OCI-LY3 (cell line): Measurements from ENCODE around the gene DDIT4L.

Source experiments
- H2AFZ ChIP-seq: fragments of 200-600, 300-600 bp; shearing (Covaris generic); 2 replicates; pipeline ENCODE4 v1.6.0; 2014; ENCODE audit warnings: antibody characterized with exemption, low read depth, low read length
- H3K27ac ChIP-seq: fragments of 200-600, 300-600 bp; sonication (generic); 2 replicates; pipeline ENCODE4 v1.5.1; 2014; ENCODE audit warnings: mild to moderate bottlenecking, low read length, moderate library complexity, mixed read lengths
- H3K27me3 ChIP-seq: fragments of 200-600, 300-600 bp; sonication (generic); 2 replicates; pipeline ENCODE4 v1.6.1; 2014; ENCODE audit warnings: low read depth, low read length, mixed read lengths
- H3K36me3 ChIP-seq: fragments of 200-600, 300-600 bp; sonication (generic); replicated peaks from 2 replicates; pipeline ENCODE3; 2014; ENCODE audit warnings: low read depth, low read length, mixed read lengths
- H3K4me1 ChIP-seq: fragments of 300-600, 200-600 bp; sonication (generic); 2 replicates; pipeline ENCODE4 v1.6.1; 2014; ENCODE audit warnings: low read length, mixed read lengths
- H3K4me2 ChIP-seq: fragments of 200-600, 300-600 bp; sonication (generic); 2 replicates; pipeline ENCODE4 v1.6.1; 2014; ENCODE audit warnings: low read length, mixed read lengths
- H3K4me3 ChIP-seq: fragments of 300-600, 200-600 bp; sonication (generic); 2 replicates; pipeline ENCODE4 v1.5.1; 2014; ENCODE audit warnings: antibody characterized with exemption, mild to moderate bottlenecking, low read length, moderate library complexity
- H3K79me2 ChIP-seq: fragments of 300-600, 200-600 bp; shearing (Covaris generic); 2 replicates; pipeline ENCODE4 v1.6.1; 2014; ENCODE audit warnings: mild to moderate bottlenecking, low read length, mixed read lengths
- H3K9ac ChIP-seq: fragments of 300-600, 200-600 bp; shearing (Covaris generic); 2 replicates; pipeline ENCODE4 v1.6.0; 2014; ENCODE audit warnings: mild to moderate bottlenecking, low read length, moderate library complexity
- H3K9me3 ChIP-seq: fragments of 200-600, 300-600 bp; shearing (Covaris generic); 2 replicates; pipeline ENCODE4 v1.6.1; 2014; ENCODE audit warnings: low read length, mixed read lengths; ENCODE audit not compliant: insufficient read depth
- H4K20me1 ChIP-seq: fragments of 200-600, 300-600 bp; sonication (generic); 2 replicates; pipeline ENCODE4 v1.6.1; 2016; ENCODE audit warnings: low read length, mixed read lengths; ENCODE audit not compliant: insufficient read depth
- EZH2phosphoT487 ChIP-seq: fragments of 200-600 bp; shearing (Covaris generic); IDR thresholded peaks from 2 replicates; pipeline ENCODE4 v1.6.1; 2018; ENCODE audit warnings: antibody characterized with exemption, mixed run types, low read depth
- TF ChIP-seq, protein P1 (sequence below): fragments of 200-600, 300-600 bp; sonication (generic); IDR thresholded peaks from 2 replicates; pipeline ENCODE4 v1.5.1; 2014; ENCODE audit warnings: antibody characterized with exemption, low read length, low read depth

Gene DDIT4L

DNA sequence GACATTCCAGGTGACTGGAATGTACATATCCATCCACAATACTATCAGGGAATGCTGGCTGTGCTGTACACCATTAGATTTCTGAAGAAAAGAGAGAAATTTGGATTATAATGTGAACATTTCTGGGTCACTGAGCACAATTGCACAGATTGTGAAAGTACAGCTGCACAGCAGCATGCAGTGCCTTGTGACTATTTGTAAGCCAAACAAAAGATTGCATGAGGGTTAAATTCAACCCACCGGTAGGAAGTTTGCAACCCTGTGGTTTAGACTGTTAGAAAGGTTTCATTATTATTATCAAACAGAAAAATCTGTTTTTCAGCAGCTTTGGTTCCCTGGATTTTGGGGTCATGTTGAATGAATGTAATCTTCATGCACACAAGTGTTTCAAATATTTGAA is 24.5 kb downstream of the DDIT4L start:
- Histone ChIP-seq H3K4me2 (no peak overlapping the region), H2AFZ (no peak overlapping the region), H3K27me3 (no peaks in the 10 kb centered on the region), H3K4me3 (no peak overlapping the region), H3K27ac (no peak overlapping the region), H3K9ac (no peak overlapping the region), H4K20me1 (no peaks in the 10 kb centered on the region), H3K79me2 (no peaks in the 10 kb centered on the region), H3K4me1 (no peaks in the 10 kb centered on the region), H3K36me3 (peaks cover 7% of the 10 kb centered on the region), H3K9me3 (peaks cover 17% of the 10 kb centered on the region; the same call in 1 of the 2 replicates)
- no peak for TF ChIP-seq EZH2phosphoT487

GRCh38 chr4:100164808-100165760 is 25.2 kb downstream of the DDIT4L start:
- peaks cover 17% of the 10 kb centered on the region; the same call in 1 of the 2 replicates for H3K9me3 ChIP-seq
- TF ChIP-seq, protein P1, sequence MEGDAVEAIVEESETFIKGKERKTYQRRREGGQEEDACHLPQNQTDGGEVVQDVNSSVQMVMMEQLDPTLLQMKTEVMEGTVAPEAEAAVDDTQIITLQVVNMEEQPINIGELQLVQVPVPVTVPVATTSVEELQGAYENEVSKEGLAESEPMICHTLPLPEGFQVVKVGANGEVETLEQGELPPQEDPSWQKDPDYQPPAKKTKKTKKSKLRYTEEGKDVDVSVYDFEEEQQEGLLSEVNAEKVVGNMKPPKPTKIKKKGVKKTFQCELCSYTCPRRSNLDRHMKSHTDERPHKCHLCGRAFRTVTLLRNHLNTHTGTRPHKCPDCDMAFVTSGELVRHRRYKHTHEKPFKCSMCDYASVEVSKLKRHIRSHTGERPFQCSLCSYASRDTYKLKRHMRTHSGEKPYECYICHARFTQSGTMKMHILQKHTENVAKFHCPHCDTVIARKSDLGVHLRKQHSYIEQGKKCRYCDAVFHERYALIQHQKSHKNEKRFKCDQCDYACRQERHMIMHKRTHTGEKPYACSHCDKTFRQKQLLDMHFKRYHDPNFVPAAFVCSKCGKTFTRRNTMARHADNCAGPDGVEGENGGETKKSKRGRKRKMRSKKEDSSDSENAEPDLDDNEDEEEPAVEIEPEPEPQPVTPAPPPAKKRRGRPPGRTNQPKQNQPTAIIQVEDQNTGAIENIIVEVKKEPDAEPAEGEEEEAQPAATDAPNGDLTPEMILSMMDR: no peak
- no peak for TF ChIP-seq EZH2phosphoT487
- no peak overlapping the region for H3K4me2 ChIP-seq
- no peaks in the 10 kb centered on the region for H4K20me1 ChIP-seq
- H3K27ac ChIP-seq: no peak overlapping the region
- H3K36me3 ChIP-seq: peaks cover 7% of the 10 kb centered on the region
- no peak overlapping the region for H2AFZ ChIP-seq
- no peaks in the 10 kb centered on the region for H3K4me1 ChIP-seq
- H3K4me3 ChIP-seq: no peak overlapping the region
- no peaks in the 10 kb centered on the region for H3K79me2 ChIP-seq
- no peak overlapping the region for H3K9ac ChIP-seq
- H3K27me3 ChIP-seq: no peaks in the 10 kb centered on the region

DNA sequence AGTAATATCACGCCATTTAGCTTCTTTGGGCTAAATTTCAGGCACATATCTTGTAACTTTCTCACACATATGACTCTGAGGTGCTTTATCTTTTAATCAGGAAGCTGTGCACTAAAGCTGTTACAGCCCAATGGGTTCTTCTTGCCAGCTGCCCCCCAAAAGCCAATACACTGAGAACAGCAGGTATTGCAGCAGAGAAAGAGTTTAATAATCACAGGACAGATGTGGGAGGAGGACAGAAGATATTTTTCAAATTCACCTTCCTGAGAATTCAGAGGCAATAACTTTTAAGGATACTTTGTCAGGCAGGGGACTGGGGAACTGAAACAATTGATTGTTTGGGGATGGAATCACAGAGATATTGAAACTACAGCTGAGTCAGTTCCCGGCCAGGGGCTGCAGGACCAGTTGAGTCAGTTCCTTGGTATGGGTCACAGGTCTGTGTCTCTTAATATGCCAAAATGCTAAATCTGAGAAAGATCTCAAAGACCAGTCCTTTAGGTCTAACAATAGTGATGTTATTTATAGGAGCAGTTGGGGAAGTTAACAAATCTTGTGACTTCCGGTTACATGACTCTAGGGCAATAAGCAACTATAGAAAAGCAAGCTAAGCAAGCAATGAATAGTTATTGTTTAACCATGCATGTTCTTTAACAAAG is 28.1 kb downstream of the DDIT4L start:
- H3K4me2 ChIP-seq: no peak overlapping the region
- TF ChIP-seq EZH2phosphoT487: no peak
- TF ChIP-seq, protein P1: no peak
- H3K36me3 ChIP-seq: peaks cover 7% of the 10 kb centered on the region
- no peak overlapping the region for H2AFZ ChIP-seq
- no peak overlapping the region for H3K9ac ChIP-seq
- H3K27ac ChIP-seq: no peak overlapping the region
- H3K27me3 ChIP-seq: no peaks in the 10 kb centered on the region
- peaks cover 17% of the 10 kb centered on the region; the same call in 1 of the 2 replicates for H3K9me3 ChIP-seq
- no peaks in the 10 kb centered on the region for H3K79me2 ChIP-seq
- no peaks in the 10 kb centered on the region for H4K20me1 ChIP-seq
- no peak overlapping the region for H3K4me3 ChIP-seq
- no peaks in the 10 kb centered on the region for H3K4me1 ChIP-seq

- no peak for TF ChIP-seq EZH2phosphoT487
- TF ChIP-seq, protein P1: no peak
- no peaks in the 10 kb centered on the region for H3K9me3 ChIP-seq
- no peaks in the 10 kb centered on the region for H3K36me3 ChIP-seq
- no peaks in the 10 kb centered on the region for H3K27me3 ChIP-seq
- H3K4me3 ChIP-seq: no peak overlapping the region
- no peak overlapping the region for H3K27ac ChIP-seq
- no peaks in the 10 kb centered on the region for H4K20me1 ChIP-seq
- H3K4me1 ChIP-seq: no peaks in the 10 kb centered on the region
- H3K79me2 ChIP-seq: no peaks in the 10 kb centered on the region
- H2AFZ ChIP-seq: no peak overlapping the region
- no peak overlapping the region for H3K9ac ChIP-seq
- H3K4me2 ChIP-seq: no peak overlapping the region
Observed at GRCh38 chr4:100149190-100149589, 41.1 kb downstream of the DDIT4L start.
